Kidney epithelial cell (primary cell): ENCODE measurements around the gene ARHGAP24. TPM values are rescaled to one million over a fixed set of nuclear protein-coding genes. Genes with fewer than 3 reads are reported as not detected.

Source experiments
- DNase-seq: peaks from one replicate; pipeline ENCODE4 v3.0.0-alpha.2; 2010; ENCODE audit warnings: low read depth
- H3K27me3 ChIP-seq: 2 replicates; pipeline ENCODE4 v1.6.0; 2011; ENCODE audit warnings: low read length; ENCODE audit not compliant: control insufficient read depth, insufficient read depth
- H3K36me3 ChIP-seq: 2 replicates; pipeline ENCODE4 v1.5.1; 2011; ENCODE audit warnings: low read length; ENCODE audit not compliant: control insufficient read depth, insufficient read depth
- H3K4me3 ChIP-seq: 2 replicates; pipeline ENCODE4 v1.5.1; 2011; ENCODE audit warnings: low read depth, mild to moderate bottlenecking, control low read depth, low read length
- CTCF ChIP-seq: IDR thresholded peaks from 2 replicates; pipeline ENCODE4 v1.5.1; 2011; ENCODE audit warnings: mild to moderate bottlenecking, moderate library complexity, low read length, control low read depth, inconsistent platforms; ENCODE audit not compliant: insufficient read depth, poor library complexity, severe bottlenecking
- total RNA-seq: library from RNA; depleted of rRNA; stranded (reverse); fragments of >200 nt; gene quantifications from 2 replicates; pipeline ENCODE4 v1.2.3, GENCODE V29; 2015

The ARHGAP24 gene
- total RNA-seq, 1 donor from 2014 or later, result 9.6 TPM

GRCh38 chr4:85477534-85477933 lies 2.6 kb downstream of the ARHGAP24 start:
- H3K4me3 ChIP-seq, result no peak overlapping the region
- no peak for TF ChIP-seq CTCF
- H3K36me3 ChIP-seq, result no peaks in the 10 kb centered on the region
- DNase-seq, result no peak
- H3K27me3 ChIP-seq, result no peaks in the 10 kb centered on the region

GRCh38 chr4:85478576-85478975 lies 3.6 kb downstream of the ARHGAP24 start:
- H3K27me3 ChIP-seq, result no peaks in the 10 kb centered on the region
- TF ChIP-seq CTCF, result no peak
- H3K36me3 ChIP-seq, result no peaks in the 10 kb centered on the region
- no peak for DNase-seq
- H3K4me3 ChIP-seq, result no peak overlapping the region

- DNase-seq, result no peak
- no peak overlapping the region for H3K4me3 ChIP-seq
- no peaks in the 10 kb centered on the region for H3K27me3 ChIP-seq
- no peaks in the 10 kb centered on the region for H3K36me3 ChIP-seq
- TF ChIP-seq CTCF, result no peak
These were observed 7.2 kb downstream of the ARHGAP24 start for GRCh38 chr4:85482010-85482738.

GRCh38 chr4:85486425-85487086 lies 11.6 kb downstream of the ARHGAP24 start:
- no peak for DNase-seq
- Histone ChIP-seq H3K4me3 (no peak overlapping the region), H3K27me3 (no peaks in the 10 kb centered on the region), H3K36me3 (no peaks in the 10 kb centered on the region)
- no peak for TF ChIP-seq CTCF

- H3K36me3 ChIP-seq, result no peaks in the 10 kb centered on the region
- no peaks in the 10 kb centered on the region for H3K27me3 ChIP-seq
- H3K4me3 ChIP-seq, result no peak overlapping the region
- TF ChIP-seq CTCF, result no peak
- DNase-seq, result no peak
These were observed 13.5 kb downstream of the ARHGAP24 start for GRCh38 chr4:85488416-85488815.
